Fibroblast of lung (primary cell): ENCODE measurements around the gene TOR2A. TPM values are rescaled to one million over a fixed set of nuclear protein-coding genes. Genes with fewer than 3 reads are reported as not detected.

ENCODE experiments used
- DNase-seq, 2 donors: peaks; one replicate each; pipeline versions ENCODE4 v3.0.0 to v3.0.0-alpha.2; 2010; ENCODE audit warnings: low read depth in 2 of 2
- H2AFZ ChIP-seq: 2 replicates; pipeline ENCODE4 v1.5.1; 2012; ENCODE audit warnings: low read length, control low read depth, inconsistent platforms
- H3K27ac ChIP-seq: 2 replicates; pipeline ENCODE4 v1.5.1; 2011; ENCODE audit warnings: low read length, control low read depth; ENCODE audit not compliant: insufficient read depth
- H3K27me3 ChIP-seq: 2 replicates; pipeline ENCODE4 v1.5.1; 2011; ENCODE audit warnings: mild to moderate bottlenecking, low read length; ENCODE audit not compliant: control insufficient read depth, insufficient read depth
- H3K36me3 ChIP-seq: 2 replicates; pipeline ENCODE4 v1.5.1; 2011; ENCODE audit warnings: low read length; ENCODE audit not compliant: control insufficient read depth, insufficient read depth
- H3K4me1 ChIP-seq: 2 replicates; pipeline ENCODE4 v1.5.1; 2011; ENCODE audit warnings: low read length; ENCODE audit not compliant: control insufficient read depth, insufficient read depth; ENCODE audit errors: extremely low read depth
- H3K4me2 ChIP-seq: 2 replicates; pipeline ENCODE4 v1.5.1; 2011; ENCODE audit warnings: low read length, control low read depth; ENCODE audit not compliant: insufficient read depth; ENCODE audit errors: extremely low read depth
- H3K4me3 ChIP-seq, 4 experiments: fragments of 200-600 bp in 1 of 4; sonication (generic) in 1 of 4; replicated peaks in 1 of 4; 2 replicates each; pipeline ENCODE4 v1.5.1; 2011 to 2016; ENCODE audit warnings: low read length in 4 of 4, low read depth in 3 of 4, mild to moderate bottlenecking in 3 of 4, control low read depth in 2 of 4, inconsistent platforms in 1 of 4, mixed read lengths in 1 of 4; ENCODE audit not compliant: insufficient read depth in 1 of 4; ENCODE audit errors: control extremely low read depth in 1 of 4
- H3K79me2 ChIP-seq: 2 replicates; pipeline ENCODE4 v1.5.1; 2012; ENCODE audit warnings: mild to moderate bottlenecking, low read length, inconsistent platforms; ENCODE audit not compliant: control insufficient read depth, insufficient read depth
- H3K9ac ChIP-seq: 2 replicates; pipeline ENCODE4 v1.5.1; 2011; ENCODE audit warnings: mild to moderate bottlenecking, low read length, control low read depth; ENCODE audit not compliant: insufficient read depth
- H3K9me3 ChIP-seq: 2 replicates; pipeline ENCODE4 v1.5.1; 2012; ENCODE audit warnings: low read depth, low read length; ENCODE audit not compliant: control insufficient read depth, insufficient read depth
- H4K20me1 ChIP-seq: 2 replicates; pipeline ENCODE4 v1.5.1; 2011; ENCODE audit warnings: low read length; ENCODE audit not compliant: control insufficient read depth, insufficient read depth; ENCODE audit errors: extremely low read depth
- EZH2 ChIP-seq: IDR thresholded peaks from 2 replicates; pipeline ENCODE4 v1.5.1; 2012; ENCODE audit warnings: low read length, control low read depth, mild to moderate bottlenecking; ENCODE audit errors: missing control alignments
- polyA plus RNA-seq, 2 donors: library from polyadenylated mRNA; depleted of rRNA in 1 of 2; stranded (reverse) in 1 of 2; unstranded in 1 of 2; fragments of >200 nt; gene quantifications; 2 replicates each; pipeline ENCODE4 v1.2.1, GENCODE V29; 2011 to 2012; ENCODE audit warnings: missing spikeins in 1 of 2
- total RNA-seq: library from RNA; depleted of rRNA; stranded (reverse); fragments of >200 nt; gene quantifications from 2 replicates; pipeline ENCODE4 v1.2.1, GENCODE V29; 2014
- TF ChIP-seq, protein P1 (sequence below), 2 donors: IDR thresholded peaks in 1 of 2; conservative IDR thresholded peaks in 1 of 2; 1 replicate in 1 of 2; 2 replicates in 1 of 2; pipeline ENCODE4 v1.5.1; 2011 to 2012; ENCODE audit warnings: low read length in 2 of 2, control low read depth in 1 of 2, inconsistent platforms in 1 of 2, low read depth in 1 of 2, mild to moderate bottlenecking in 1 of 2

The TOR2A gene
- total and polyA plus RNA-seq, 2 donors (not counting 1 experiment from before 2014, with no cell fraction given): 3.6 to 5.0 TPM

GRCh38 chr9:127693697-127694096, 41.4 kb downstream of the TOR2A start:
- no peaks in the 10 kb centered on the region for H3K27me3 ChIP-seq
- no peak for DNase-seq

DNA sequence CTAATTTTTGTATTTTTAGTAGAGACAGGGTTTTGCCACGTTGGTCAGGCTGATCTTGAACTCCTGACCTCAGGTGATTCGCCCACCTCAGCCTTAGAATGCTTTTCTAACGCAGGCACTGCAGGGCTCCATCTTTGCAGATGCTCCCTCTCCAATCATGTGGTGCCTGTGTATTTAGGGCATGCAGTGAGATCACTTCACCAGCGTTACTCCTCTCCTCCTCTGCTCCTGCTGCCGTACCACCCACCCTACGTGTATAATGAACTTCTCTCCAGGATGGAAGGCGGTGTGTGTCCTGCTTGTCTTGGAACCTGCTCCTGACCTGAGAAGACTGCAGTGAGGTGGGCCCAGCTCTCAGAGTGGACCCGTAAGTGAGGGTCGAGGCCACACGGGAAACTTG, 42.0 kb downstream of the TOR2A start:
- Histone ChIP-seq H3K9ac (no peak overlapping the region), H3K27me3 (no peaks in the 10 kb centered on the region), H3K79me2 (no peaks in the 10 kb centered on the region), H2AFZ (no peak overlapping the region), H3K27ac (no peak overlapping the region), H3K4me1 (no peaks in the 10 kb centered on the region), H3K9me3 (no peaks in the 10 kb centered on the region), H3K4me2 (no peak overlapping the region), H3K36me3 (peaks cover 9% of the 10 kb centered on the region), H3K4me3 (no peak overlapping the region), H4K20me1 (no peaks in the 10 kb centered on the region)
- no peak for DNase-seq
- TF ChIP-seq EZH2: no peak
- TF ChIP-seq, protein P1, sequence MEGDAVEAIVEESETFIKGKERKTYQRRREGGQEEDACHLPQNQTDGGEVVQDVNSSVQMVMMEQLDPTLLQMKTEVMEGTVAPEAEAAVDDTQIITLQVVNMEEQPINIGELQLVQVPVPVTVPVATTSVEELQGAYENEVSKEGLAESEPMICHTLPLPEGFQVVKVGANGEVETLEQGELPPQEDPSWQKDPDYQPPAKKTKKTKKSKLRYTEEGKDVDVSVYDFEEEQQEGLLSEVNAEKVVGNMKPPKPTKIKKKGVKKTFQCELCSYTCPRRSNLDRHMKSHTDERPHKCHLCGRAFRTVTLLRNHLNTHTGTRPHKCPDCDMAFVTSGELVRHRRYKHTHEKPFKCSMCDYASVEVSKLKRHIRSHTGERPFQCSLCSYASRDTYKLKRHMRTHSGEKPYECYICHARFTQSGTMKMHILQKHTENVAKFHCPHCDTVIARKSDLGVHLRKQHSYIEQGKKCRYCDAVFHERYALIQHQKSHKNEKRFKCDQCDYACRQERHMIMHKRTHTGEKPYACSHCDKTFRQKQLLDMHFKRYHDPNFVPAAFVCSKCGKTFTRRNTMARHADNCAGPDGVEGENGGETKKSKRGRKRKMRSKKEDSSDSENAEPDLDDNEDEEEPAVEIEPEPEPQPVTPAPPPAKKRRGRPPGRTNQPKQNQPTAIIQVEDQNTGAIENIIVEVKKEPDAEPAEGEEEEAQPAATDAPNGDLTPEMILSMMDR (conservative IDR thresholded peaks at IDR 0.05 in 1 of 2, IDR thresholded peaks at IDR 0.05 in 1 of 2; ENCODE audit: low read depth in 1 of 2, low read length in 2 of 2): no peak

More at GRCh38 chr9:127693697-127694096, 41.4 kb downstream of the TOR2A start:
- Histone ChIP-seq H3K9me3 (no peaks in the 10 kb centered on the region), H3K4me3 (no peak overlapping the region), H3K36me3 (peaks cover 7% of the 10 kb centered on the region), H3K79me2 (no peaks in the 10 kb centered on the region), H3K27ac (no peak overlapping the region), H3K4me1 (no peaks in the 10 kb centered on the region), H2AFZ (no peak overlapping the region), H3K9ac (no peak overlapping the region), H4K20me1 (no peaks in the 10 kb centered on the region), H3K4me2 (no peak overlapping the region)
- TF ChIP-seq, protein P1 (conservative IDR thresholded peaks at IDR 0.05 in 1 of 2, IDR thresholded peaks at IDR 0.05 in 1 of 2; ENCODE audit: low read depth in 1 of 2, low read length in 2 of 2): no peak
- no peak for TF ChIP-seq EZH2

DNA sequence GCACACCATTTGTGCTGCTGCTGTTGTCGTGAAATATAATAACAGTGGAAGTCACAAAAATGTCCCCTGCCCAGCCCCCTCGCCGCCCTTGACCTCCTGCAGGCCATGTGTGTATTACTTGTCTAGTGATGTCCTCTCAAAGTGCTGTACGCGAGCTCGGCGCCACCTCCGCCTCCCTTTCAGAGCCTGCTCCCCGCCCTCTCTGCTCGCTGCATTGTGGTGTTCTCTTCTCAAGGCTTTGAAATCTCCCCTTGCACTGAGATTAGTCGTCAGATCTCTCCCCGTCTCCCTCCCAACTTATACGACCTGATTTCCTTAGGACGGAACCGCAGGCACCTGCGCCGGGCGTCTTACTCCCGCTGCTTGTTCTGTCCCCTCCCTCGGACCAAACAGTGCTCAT, 43.0 kb downstream of the TOR2A start:
- H3K27me3 ChIP-seq: no peaks in the 10 kb centered on the region
- H3K9me3 ChIP-seq: no peaks in the 10 kb centered on the region
- no peak overlapping the region for H3K4me2 ChIP-seq
- H3K36me3 ChIP-seq: peaks cover 10% of the 10 kb centered on the region
- H4K20me1 ChIP-seq: no peaks in the 10 kb centered on the region
- TF ChIP-seq, protein P1 (conservative IDR thresholded peaks at IDR 0.05 in 1 of 2, IDR thresholded peaks at IDR 0.05 in 1 of 2; ENCODE audit: low read depth in 1 of 2, low read length in 2 of 2): no peak
- TF ChIP-seq EZH2: no peak
- no peak for DNase-seq
- no peaks in the 10 kb centered on the region for H3K79me2 ChIP-seq
- H3K9ac ChIP-seq: no peak overlapping the region
- H2AFZ ChIP-seq: no peak overlapping the region
- H3K27ac ChIP-seq: no peak overlapping the region
- H3K4me3 ChIP-seq: no peak overlapping the region
- no peaks in the 10 kb centered on the region for H3K4me1 ChIP-seq
